GM23248 (cell line): ENCODE data around the gene ASCL2.

Source experiments
- EZH2 ChIP-seq: fragments of 200-600 bp; sonication (generic); IDR thresholded peaks from 2 replicates; pipeline ENCODE4 v1.6.1; 2018; ENCODE audit warnings: antibody characterized with exemption, mild to moderate bottlenecking; ENCODE audit not compliant: insufficient read depth, poor library complexity, severe bottlenecking
- EZH2phosphoT487 ChIP-seq: fragments of 200-600 bp; sonication (generic); IDR thresholded peaks from 2 replicates; pipeline ENCODE4 v1.6.1; 2018; ENCODE audit warnings: antibody characterized with exemption, moderate library complexity, mild to moderate bottlenecking, low read depth; ENCODE audit not compliant: insufficient read depth

DNA sequence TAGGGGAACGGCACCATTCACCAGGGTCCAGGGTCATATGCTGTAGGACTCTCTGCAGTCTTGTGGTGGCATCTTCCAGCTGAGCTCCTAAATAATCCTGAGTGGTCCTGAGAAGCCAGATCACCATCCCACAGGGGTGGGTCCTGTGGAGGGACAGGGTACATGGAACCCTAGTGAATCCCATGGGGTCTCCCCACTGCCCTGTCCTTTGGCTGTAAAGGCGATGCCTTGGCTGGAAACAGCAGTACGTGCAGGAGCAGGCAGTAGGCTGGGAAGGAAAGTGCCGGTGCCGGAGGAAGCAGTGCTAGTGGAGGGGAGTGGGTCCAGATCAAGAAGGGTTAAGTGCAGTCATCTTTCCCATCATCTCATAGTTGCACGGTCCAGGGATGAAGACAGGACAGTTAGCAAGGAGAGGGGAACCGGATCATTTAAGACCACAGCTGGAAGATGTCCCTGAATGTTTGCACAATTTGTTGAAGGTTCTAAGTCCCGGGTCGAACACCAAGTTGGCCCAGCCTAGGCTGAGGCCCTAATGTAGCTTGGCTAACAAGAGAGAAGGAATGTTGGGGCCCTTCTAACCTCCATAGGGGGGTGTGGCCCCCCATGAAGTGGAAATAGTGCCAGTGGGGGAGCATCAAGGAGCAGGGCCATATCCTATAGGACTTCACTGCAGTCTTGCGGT is 49.5 kb upstream of the ASCL2 start:
- TF ChIP-seq EZH2 (no peak), EZH2phosphoT487 (no peak)
